ENCODE measurements around the gene NDUFS1.
"Not testable (repeated sequence)": the region's sequence is repeated elsewhere in the genome, so short reads cannot be mapped to it uniquely, and the experiment has no call there.

The NDUFS1 gene

GRCh38 chr2:206176901-206177300 is 17.7 kb upstream of the NDUFS1 start:
- DNase-seq (ENCODE audit: extremely low read depth, low read depth): no peak
- TF ChIP-seq, protein P1, sequence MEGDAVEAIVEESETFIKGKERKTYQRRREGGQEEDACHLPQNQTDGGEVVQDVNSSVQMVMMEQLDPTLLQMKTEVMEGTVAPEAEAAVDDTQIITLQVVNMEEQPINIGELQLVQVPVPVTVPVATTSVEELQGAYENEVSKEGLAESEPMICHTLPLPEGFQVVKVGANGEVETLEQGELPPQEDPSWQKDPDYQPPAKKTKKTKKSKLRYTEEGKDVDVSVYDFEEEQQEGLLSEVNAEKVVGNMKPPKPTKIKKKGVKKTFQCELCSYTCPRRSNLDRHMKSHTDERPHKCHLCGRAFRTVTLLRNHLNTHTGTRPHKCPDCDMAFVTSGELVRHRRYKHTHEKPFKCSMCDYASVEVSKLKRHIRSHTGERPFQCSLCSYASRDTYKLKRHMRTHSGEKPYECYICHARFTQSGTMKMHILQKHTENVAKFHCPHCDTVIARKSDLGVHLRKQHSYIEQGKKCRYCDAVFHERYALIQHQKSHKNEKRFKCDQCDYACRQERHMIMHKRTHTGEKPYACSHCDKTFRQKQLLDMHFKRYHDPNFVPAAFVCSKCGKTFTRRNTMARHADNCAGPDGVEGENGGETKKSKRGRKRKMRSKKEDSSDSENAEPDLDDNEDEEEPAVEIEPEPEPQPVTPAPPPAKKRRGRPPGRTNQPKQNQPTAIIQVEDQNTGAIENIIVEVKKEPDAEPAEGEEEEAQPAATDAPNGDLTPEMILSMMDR (IDR thresholded peaks at IDR 0.05; ENCODE audit: low read depth, low read length, missing control alignments): no peak

GRCh38 chr2:206176121-206176520 is 16.9 kb upstream of the NDUFS1 start:
- no peak overlapping the region for H3K4me3 ChIP-seq (replicated peaks; ENCODE audit: low read depth, low read length)
- TF ChIP-seq, protein P1 (IDR thresholded peaks at IDR 0.05; ENCODE audit: low read depth, low read length, missing control alignments): no peak

More at GRCh38 chr2:206176901-206177300, 17.7 kb upstream of the NDUFS1 start:
- H3K4me3 ChIP-seq (replicated peaks; ENCODE audit: low read depth, low read length): no peak overlapping the region

DNA sequence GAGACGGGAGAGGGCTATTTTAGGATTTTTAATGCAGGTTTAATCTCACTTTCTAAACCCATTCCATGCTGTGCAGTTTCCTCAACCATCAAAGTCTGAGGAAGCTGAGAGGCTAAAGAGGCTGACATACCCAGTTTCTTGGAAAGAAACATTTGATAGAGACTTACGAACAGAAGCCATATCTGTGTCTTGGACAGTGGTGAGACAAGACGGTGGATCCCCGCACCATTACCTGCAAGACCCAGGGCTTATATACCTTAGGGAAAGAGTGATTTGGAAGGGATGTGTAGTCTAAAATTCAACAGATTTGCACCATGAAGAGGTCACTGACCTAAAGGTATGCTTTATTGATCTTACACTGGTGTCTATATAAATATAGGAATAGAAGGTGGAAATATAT is 13.9 kb upstream of the NDUFS1 start:
- H3K4me3 ChIP-seq (replicated peaks; ENCODE audit: low read depth, low read length): no peak overlapping the region
- DNase-seq (ENCODE audit: extremely low read depth, low read depth): no peak
- TF ChIP-seq, protein P1 (IDR thresholded peaks at IDR 0.05; ENCODE audit: low read depth, low read length, missing control alignments): no peak

More at GRCh38 chr2:206176121-206176520, 16.9 kb upstream of the NDUFS1 start:
- DNase-seq (ENCODE audit: extremely low read depth, low read depth): no peak

DNA sequence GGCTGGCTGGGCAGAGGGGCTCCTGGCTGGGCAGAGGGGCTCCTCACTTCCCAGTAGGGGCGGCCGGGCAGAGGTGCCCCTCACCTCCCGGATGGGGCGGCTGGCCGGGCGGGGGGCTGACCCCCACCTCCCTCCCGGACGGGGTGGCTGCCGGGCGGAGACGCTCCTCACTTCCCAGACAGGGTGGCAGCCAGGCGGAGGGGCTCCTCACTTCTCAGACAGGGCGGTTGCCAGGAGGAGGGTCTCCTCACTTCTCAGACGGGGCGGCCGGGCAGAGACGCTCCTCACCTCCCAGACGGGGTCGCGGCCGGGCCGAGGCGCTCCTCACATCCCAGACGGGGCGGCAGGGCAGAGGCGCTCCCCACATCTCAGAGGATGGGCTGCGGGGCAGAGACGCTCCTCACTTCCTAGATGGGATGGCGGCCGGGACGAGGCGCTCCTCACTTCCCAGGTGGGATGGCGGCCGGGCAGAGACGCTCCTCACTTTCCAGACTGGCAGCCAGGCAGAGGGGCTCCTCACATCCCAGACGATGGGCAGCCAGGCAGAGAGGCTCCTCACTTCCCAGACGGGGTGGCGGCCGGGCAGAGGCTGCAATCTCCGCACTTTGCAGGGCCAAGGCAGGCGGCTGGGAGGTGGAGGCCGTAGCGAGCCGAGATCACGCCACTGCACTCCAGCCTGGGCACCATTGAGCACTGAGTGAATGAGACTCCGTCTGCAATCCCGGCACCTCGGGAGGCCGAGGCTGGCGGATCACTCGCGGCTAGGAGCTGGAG is 12.6 kb upstream of the NDUFS1 start:
- DNase-seq (ENCODE audit: extremely low read depth, low read depth); H3K4me3 ChIP-seq (replicated peaks; ENCODE audit: low read depth, low read length): not testable (repeated sequence)

- H3K4me3 ChIP-seq (replicated peaks; ENCODE audit: low read depth, low read length); DNase-seq (ENCODE audit: extremely low read depth, low read depth): not testable (repeated sequence)
These were observed 9.0 kb upstream of the NDUFS1 start for GRCh38 chr2:206168230-206168629.

DNA sequence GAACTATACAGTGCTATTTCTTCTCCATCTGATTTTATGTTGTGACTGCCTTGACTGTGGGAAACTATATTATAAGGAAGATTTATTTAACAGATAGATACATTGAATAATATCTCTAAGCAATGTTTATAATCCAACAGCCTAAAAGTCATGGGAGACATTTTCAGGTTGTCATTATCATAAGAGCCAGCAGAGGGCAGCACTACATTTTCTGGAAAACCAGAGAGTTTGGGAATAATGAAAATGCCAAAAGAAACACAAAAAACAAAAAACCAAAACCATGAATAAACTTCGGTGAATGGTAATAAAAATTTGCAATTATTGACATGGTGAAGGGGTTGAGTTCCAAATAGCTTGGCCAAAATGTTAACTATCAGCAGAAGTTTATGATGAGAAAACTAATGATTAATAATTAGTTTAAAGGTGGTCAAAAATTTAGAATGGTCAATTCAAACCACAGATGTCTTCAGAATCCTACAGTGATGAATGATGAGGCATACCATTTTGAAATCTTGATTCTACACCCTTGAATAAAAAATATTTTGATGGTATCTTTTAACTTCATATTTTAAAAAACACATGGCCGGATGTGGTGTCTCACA is 5.1 kb upstream of the NDUFS1 start:
- DNase-seq (ENCODE audit: extremely low read depth, low read depth): peak; percentile 25
- TF ChIP-seq, protein P1 (IDR thresholded peaks at IDR 0.05; ENCODE audit: low read depth, low read length, missing control alignments): peak; percentile 63
- no peak overlapping the region for H3K4me3 ChIP-seq (replicated peaks; ENCODE audit: low read depth, low read length)

GRCh38 chr2:206163251-206163880 is 4.1 kb upstream of the NDUFS1 start:
- H3K4me3 ChIP-seq (replicated peaks; ENCODE audit: low read depth, low read length): peak overlapping the region; percentile 95; the same call in 1 of the 2 replicates
- no peak for DNase-seq (ENCODE audit: extremely low read depth, low read depth)
- TF ChIP-seq, protein P1 (IDR thresholded peaks at IDR 0.05; ENCODE audit: low read depth, low read length, missing control alignments): no peak

GRCh38 chr2:206162401-206162800 is 3.2 kb upstream of the NDUFS1 start:
- peak overlapping the region; percentile 95 for H3K4me3 ChIP-seq (replicated peaks; ENCODE audit: low read depth, low read length)
- not testable (repeated sequence) for DNase-seq (ENCODE audit: extremely low read depth, low read depth)
